Adrenal gland (tissue), 12 donors: ENCODE results near the gene OR52K1. TPM values are rescaled to one million over a fixed set of nuclear protein-coding genes. Genes with fewer than 3 reads are reported as not detected.

Experiments
- DNase-seq, 7 donors: peaks; one replicate each; pipeline ENCODE4 v3.0.0-alpha.2; 2019 to 2020
- H3K27ac ChIP-seq, 5 donors: fragments of 200-600 bp; sonication (generic) in 4 of 5; 1 replicate in 3 of 5; 2 replicates in 2 of 5; pipeline versions ENCODE4 v1.5.1 to v1.8.0; 2016 to 2020; ENCODE audit warnings: mild to moderate bottlenecking in 1 of 5
- H3K27me3 ChIP-seq: fragments of 200-600 bp; 2 replicates; pipeline ENCODE4 v1.8.0; 2021
- H3K36me3 ChIP-seq, 2 donors: fragments of 200-600 bp; replicated peaks in 1 of 2; 1 replicate in 1 of 2; 2 replicates in 1 of 2; pipeline versions ENCODE4 v1.5.1 to v1.8.0; 2018 to 2022
- H3K4me1 ChIP-seq, 2 donors: fragments of 200-600 bp; replicated peaks in 1 of 2; 1 replicate in 1 of 2; 2 replicates in 1 of 2; pipeline versions ENCODE4 v1.5.1 to v1.8.0; 2018 to 2021
- H3K4me3 ChIP-seq, 4 donors: fragments of 200-600 bp; sonication (generic) in 3 of 4; one replicate each; pipeline ENCODE4 v1.5.1; 2016 to 2018
- H3K9me3 ChIP-seq, 3 donors: fragments of 200-600 bp; sonication (generic) in 1 of 3; replicated peaks in 1 of 3; 1 replicate in 2 of 3; 2 replicates in 1 of 3; pipeline versions ENCODE4 v1.5.1 to v1.8.0; 2016 to 2021
- CTCF ChIP-seq, 6 experiments: fragments of 450-650 bp in 4 of 6; fragments of 200-600 bp in 2 of 6; sonication (generic) in 1 of 6; IDR thresholded peaks; 1 replicate in 5 of 6; 2 replicates in 1 of 6; pipeline versions ENCODE4 v1.5.1 to v1.8.0; 2016 to 2021; ENCODE audit warnings: antibody characterized with exemption in 6 of 6, mild to moderate bottlenecking in 2 of 6, moderate library complexity in 1 of 6
- POLR2A ChIP-seq, 2 donors: fragments of 450-650 bp; IDR thresholded peaks; one replicate each; pipeline ENCODE4 v1.6.1; 2017; ENCODE audit warnings: antibody characterized with exemption in 2 of 2, mild to moderate bottlenecking in 2 of 2, moderate library complexity in 1 of 2
- WGBS, 4 donors: extraction: QIAGEN DNeasy Blood & Tissue Kit in 2 of 4; methylation state at CpG; one replicate each; pipeline versions ENCODE4 v1.1.5 to v1.1.7; 2013 to 2017; 5-methylcytosine and 5-hydroxymethylcytosine counted together
- intact Hi-C, 2 donors: fragments of 100-400 bp; cut with DNase I; formaldehyde crosslinking; loops; one replicate each; pipeline versions ENCODE4 v1.14.1 to v1.15.0; 2022 to 2023
- polyA plus RNA-seq, 3 donors: library from polyadenylated mRNA; stranded (reverse); fragments of 200-250 nt in 2 of 3; fragments of 350-450 nt in 1 of 3; fragmentation: Illumina TruSeq in 1 of 3; extraction: RNeasy Lipid Tissue Mini Kit (QIAGEN cat#74804) in 1 of 3; gene quantifications; one replicate each; pipeline ENCODE4 v1.2.3, GENCODE V29; 2013 to 2014
- total RNA-seq, 9 donors: library from RNA; depleted of rRNA in 4 of 9; stranded (reverse); fragments of >200 nt in 4 of 9; fragments of 120-200 nt in 1 of 9; fragmentation: NEBNext Ultra II Directional in 1 of 9; extraction: Animal tissue kit (Norgen Biotek cat#: 25700) in 1 of 9; gene quantifications; one replicate each; pipeline versions ENCODE4 v1.1.0 to v1.2.4, GENCODE V29; 2013 to 2023
- donor health status: healthy with polysubstance abuse.
- donor health status: Bipolar disorder and iron deficiency.
- donor health status: DM: yes; HTN: yes; CAD: no.
- donor health status: DM: no; HTN: no; CAD: no.
- donor health status: DM: no; HTN: no; CAD: no.
- donor health status: DM: yes; HTN: yes; CAD: no.

The OR52K1 gene
- total and polyA plus RNA-seq, 12 donors: 0.84 TPM; not detected in 11

DNA sequence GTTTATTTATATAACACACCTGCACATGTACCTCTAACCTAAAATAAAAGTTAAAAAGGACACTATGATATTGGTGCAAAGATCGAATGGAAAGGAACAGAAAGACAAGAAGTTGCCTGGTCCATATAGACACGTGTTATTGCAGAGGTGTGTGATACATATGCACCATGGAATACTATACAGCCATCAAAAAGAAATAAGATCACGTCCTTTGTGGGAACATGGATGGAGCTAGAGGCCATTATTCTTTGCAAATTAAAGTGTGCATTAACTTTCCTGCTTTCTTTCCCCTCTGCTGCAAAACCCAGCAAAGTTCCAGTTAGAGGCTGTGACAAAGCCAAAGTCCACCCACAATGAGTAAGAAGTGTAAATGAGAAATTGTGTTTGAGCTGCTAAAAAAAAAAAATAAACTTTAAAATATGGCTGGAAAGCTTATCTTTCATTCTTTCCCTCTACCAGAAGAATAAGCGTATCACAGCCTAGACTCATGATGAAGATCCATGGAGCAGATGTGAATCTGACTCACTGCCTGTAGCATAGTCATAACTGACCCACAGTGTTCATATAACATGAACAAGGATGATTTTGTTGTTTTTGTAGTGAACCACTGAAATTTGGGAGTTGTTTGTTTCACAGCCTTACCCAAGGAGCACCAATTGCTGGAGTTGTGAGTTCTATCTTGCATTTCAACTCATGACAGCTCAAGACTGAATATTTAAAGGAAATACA, 9.6 kb downstream of the OR52K1 start:
- DNase-seq: no peak
- Histone ChIP-seq H3K9me3 (no peaks in the 10 kb centered on the region), H3K4me3 (no peak overlapping the region), H3K27ac (no peak overlapping the region), H3K4me1 (no peaks in the 10 kb centered on the region), H3K27me3 (no peaks in the 10 kb centered on the region), H3K36me3 (no peaks in the 10 kb centered on the region)
- intact Hi-C loops: loop anchor here in 1 of 2 donors (10.0 kb wide), 1 partner anchor 307 kb away; no protein-coding TSS in a partner anchor
- WGBS, 4 donors: 80 to 86% (median 82%) methylated on average over 4 of the region's 4 CpGs
- no peak for TF ChIP-seq CTCF (IDR thresholded peaks at IDR 0.05)
- no peak for TF ChIP-seq POLR2A (IDR thresholded peaks at IDR 0.05)

- Histone ChIP-seq H3K4me1 (no peaks in the 10 kb centered on the region), H3K4me3 (no peak overlapping the region), H3K27ac (no peak overlapping the region), H3K27me3 (no peaks in the 10 kb centered on the region), H3K9me3 (no peaks in the 10 kb centered on the region), H3K36me3 (no peaks in the 10 kb centered on the region)
- DNase-seq: no peak
- intact Hi-C loops: loop anchor here in 1 of 2 donors (10.0 kb wide), 1 partner anchor 309 kb away; no protein-coding TSS in a partner anchor
- 33 to 40% (median 36%) methylated on average over 5 of the region's 5 CpGs for WGBS, 4 donors
- TF ChIP-seq CTCF (IDR thresholded peaks at IDR 0.05): no peak
- no peak for TF ChIP-seq POLR2A (IDR thresholded peaks at IDR 0.05)
These were observed 11.0 kb downstream of the OR52K1 start for GRCh38 chr11:4493480-4493818.

DNA sequence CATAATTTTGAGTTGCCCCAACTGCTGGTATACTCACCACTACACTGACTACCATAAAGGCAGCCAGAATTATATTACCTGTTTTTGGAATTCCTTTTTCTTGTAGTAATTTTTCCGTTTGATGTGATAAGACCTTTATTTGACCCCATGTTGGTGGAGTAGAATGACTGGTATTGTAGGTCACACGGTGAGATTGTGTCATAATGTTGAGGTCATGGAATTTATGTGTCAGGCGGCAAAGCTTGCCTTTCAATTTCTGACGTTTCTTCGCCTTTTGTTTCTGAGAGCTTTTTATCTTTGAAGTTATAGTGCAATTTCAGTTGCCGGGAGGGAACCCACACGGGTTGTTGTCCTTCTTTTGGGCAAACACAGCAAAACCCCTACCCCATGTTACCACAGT, 13.0 kb downstream of the OR52K1 start:
- Histone ChIP-seq H3K4me3 (no peak overlapping the region), H3K27me3 (no peaks in the 10 kb centered on the region), H3K27ac (no peak overlapping the region), H3K9me3 (no peaks in the 10 kb centered on the region), H3K4me1 (no peaks in the 10 kb centered on the region), H3K36me3 (no peaks in the 10 kb centered on the region)
- intact Hi-C loops: loop anchor here (2.0 to 10.0 kb wide), 2 partner anchors 309 to 311 kb away; no protein-coding TSS in a partner anchor
- WGBS, 4 donors: 44 to 61% (median 53%) methylated on average over 7 of the region's 7 CpGs
- TF ChIP-seq CTCF (IDR thresholded peaks at IDR 0.05) (no peak), POLR2A (IDR thresholded peaks at IDR 0.05) (no peak)
- no peak for DNase-seq

DNA sequence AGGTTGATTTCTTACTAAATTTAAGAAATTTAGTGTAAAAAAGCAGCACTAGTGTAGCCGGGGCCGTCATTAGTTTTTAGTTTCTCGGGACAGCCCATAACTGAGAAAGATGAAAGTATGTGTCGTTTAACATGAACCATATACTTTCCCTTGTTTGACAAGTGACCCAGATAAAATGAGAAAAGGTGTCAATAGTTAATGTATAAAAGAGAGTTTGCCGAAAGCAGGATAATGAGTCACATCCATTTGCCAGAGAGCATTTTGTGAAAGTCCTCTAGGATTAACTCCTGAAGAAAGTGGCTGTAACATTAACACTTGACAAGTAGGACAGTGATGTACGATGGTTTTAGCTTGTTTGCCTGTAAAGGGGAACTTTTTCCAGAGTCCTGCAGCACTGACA, 13.5 kb downstream of the OR52K1 start:
- Histone ChIP-seq H3K9me3 (no peaks in the 10 kb centered on the region), H3K27me3 (no peaks in the 10 kb centered on the region), H3K4me1 (no peaks in the 10 kb centered on the region), H3K4me3 (no peak overlapping the region), H3K27ac (no peak overlapping the region), H3K36me3 (no peaks in the 10 kb centered on the region)
- intact Hi-C loops: loop anchor here (2.0 to 10.0 kb wide), 2 partner anchors 309 to 311 kb away; no protein-coding TSS in a partner anchor
- TF ChIP-seq CTCF (IDR thresholded peaks at IDR 0.05): no peak
- TF ChIP-seq POLR2A (IDR thresholded peaks at IDR 0.05): no peak
- 52 to 59% (median 55%) methylated on average over 6 of the region's 6 CpGs for WGBS, 4 donors
- no peak for DNase-seq
